ENCODE measurements around the gene WDR4.

- no peak for TF ChIP-seq CTCF (IDR thresholded peaks at IDR 0.05)
- no peak for TF ChIP-seq POLR2A (IDR thresholded peaks at IDR 0.05)
Measured at GRCh38 chr21:42865776-42866160, 13.6 kb downstream of the WDR4 start.

Measured in heart left ventricle (tissue), 13 donors.